ENCODE data around the gene LCK. TPM values are rescaled to one million over a fixed set of nuclear protein-coding genes. Genes with fewer than 3 reads are reported as not detected.

The LCK gene
- total and polyA plus RNA-seq, 2 donors (not counting 1 experiment from before 2014, with no cell fraction given), result 22.3 to 23.8 TPM

GRCh38 chr1:32239337-32239736 is 11.7 kb upstream of the LCK start:
- Histone ChIP-seq H3K36me3 (replicated peaks in 1 of 2; ENCODE audit: control extremely low read depth in 1 of 2, control insufficient read depth in 1 of 2, extremely low read depth in 1 of 2, insufficient read depth in 2 of 2, low read length in 1 of 2) (peaks cover 0 to 2% of the 10 kb centered on the region in 2 experiments), H3K4me3 (ENCODE audit: control extremely low read depth in 1 of 5, extremely low read depth in 1 of 5, insufficient read depth in 1 of 5, low read depth in 2 of 5, low read length in 4 of 5) (no peak overlapping the region), H3K27me3 (replicated peaks in 1 of 4; ENCODE audit: control extremely low read depth in 1 of 4, control insufficient read depth in 3 of 4, insufficient read depth in 4 of 4, low read length in 3 of 4) (no peaks in the 10 kb centered on the region), H3K4me2 (replicated peaks; ENCODE audit: low read depth, low read length, poor library complexity, severe bottlenecking) (peak overlapping the region; percentile 92), H3K27ac (ENCODE audit: low read length in 2 of 2) (no peak overlapping the region), H3K9me3 (ENCODE audit: control extremely low read depth in 1 of 3, control insufficient read depth in 2 of 3, insufficient read depth in 1 of 3, low read length in 2 of 3) (no peaks in the 10 kb centered on the region), H3K9ac (ENCODE audit: low read length) (no peak overlapping the region), H4K20me1 (ENCODE audit: control insufficient read depth, insufficient read depth, low read length, poor library complexity, severe bottlenecking) (no peaks in the 10 kb centered on the region), H3K79me2 (ENCODE audit: control insufficient read depth, insufficient read depth, low read length) (no peaks in the 10 kb centered on the region), H2AFZ (ENCODE audit: insufficient read depth, low read depth, low read length, poor library complexity, severe bottlenecking) (no peak overlapping the region), H3K4me1 (ENCODE audit: control insufficient read depth in 2 of 2, insufficient read depth in 2 of 2, low read length in 2 of 2) (peaks cover 16 to 31% of the 10 kb centered on the region in 2 donors)
- DNase-seq, result no peak
- H3K4me1 Mint-ChIP-seq, result peaks cover 20% of the 10 kb centered on the region
- POLR2A ChIA-PET, result interaction anchor here (0.6 to 4.3 kb wide), 4 partner anchors 10 to 53 kb away, joined by 9 to 60 read pairs (median 28); partner anchors contain the start of genes HDAC1 and LCK
- no peaks in the 10 kb centered on the region for H3K9me3 Mint-ChIP-seq (ENCODE audit: insufficient read depth)
- CTCF ChIA-PET, result interaction anchor here (0.5 to 8.7 kb wide), 14 partner anchors 10 to 161 kb away, joined by 3 to 118 read pairs (median 12); partner anchors contain the start of genes BSDC1, EIF3I, FAM167B and HDAC1
- TF ChIP-seq EZH2 (IDR thresholded peaks at IDR 0.05; ENCODE audit: borderline replicate concordance, insufficient read depth, low read depth, low read length, poor library complexity, severe bottlenecking) (no peak), CTCF (IDR thresholded peaks at IDR 0.05) (no peak)
- H3K27ac Mint-ChIP-seq, result peak overlapping the region; percentile 0
- ATAC-seq (ENCODE audit: low read depth), result no peak
- H3K27me3 Mint-ChIP-seq, result no peaks in the 10 kb centered on the region
- WGBS (ENCODE audit: insufficient coverage), result 72% methylated on average over 3 of the region's 4 CpGs
- intact Hi-C loops (cut with micrococcal nuclease), result no loop called here
- H3K4me3 Mint-ChIP-seq, result peak overlapping the region; percentile 95

- H3K4me2 ChIP-seq (replicated peaks; ENCODE audit: low read depth, low read length, poor library complexity, severe bottlenecking), result peak overlapping the region; percentile 92
- Mint-ChIP-seq H3K9me3 (ENCODE audit: insufficient read depth) (no peaks in the 10 kb centered on the region), H3K4me3 (peak overlapping the region; percentile 95), H3K27me3 (no peaks in the 10 kb centered on the region), H3K4me1 (peaks cover 20% of the 10 kb centered on the region), H3K27ac (peak overlapping the region; percentile 93)
- peak overlapping the region; percentile 86 for H2AFZ ChIP-seq (ENCODE audit: insufficient read depth, low read depth, low read length, poor library complexity, severe bottlenecking)
- WGBS (ENCODE audit: insufficient coverage), result 96% methylated on average over 19 of the region's 20 CpGs
- ChIA-PET CTCF (interaction anchor here (0.5 to 8.7 kb wide), 30 partner anchors 10 to 276 kb away, joined by 3 to 118 read pairs (median 6); partner anchors contain the start of genes BSDC1, EIF3I, FAM167B and FAM229A), POLR2A (interaction anchor here (0.6 to 4.3 kb wide), 12 partner anchors 10 to 111 kb away, joined by 4 to 60 read pairs (median 10); partner anchors contain the start of genes CCDC28B, HDAC1, LCK and MARCKSL1)
- TF ChIP-seq CTCF (IDR thresholded peaks at IDR 0.05) (no peak), EZH2 (IDR thresholded peaks at IDR 0.05; ENCODE audit: borderline replicate concordance, insufficient read depth, low read depth, low read length, poor library complexity, severe bottlenecking) (no peak)
- H3K79me2 ChIP-seq (ENCODE audit: control insufficient read depth, insufficient read depth, low read length), result no peaks in the 10 kb centered on the region
- H3K4me1 ChIP-seq (ENCODE audit: control insufficient read depth in 2 of 2, insufficient read depth in 2 of 2, low read length in 2 of 2), result peaks cover 16 to 31% of the 10 kb centered on the region in 2 donors
- H3K36me3 ChIP-seq (replicated peaks in 1 of 2; ENCODE audit: control extremely low read depth in 1 of 2, control insufficient read depth in 1 of 2, extremely low read depth in 1 of 2, insufficient read depth in 2 of 2, low read length in 1 of 2), result no peaks in the 10 kb centered on the region
- no peak overlapping the region for H3K9ac ChIP-seq (ENCODE audit: low read length)
- no peaks in the 10 kb centered on the region for H3K9me3 ChIP-seq (ENCODE audit: control extremely low read depth in 1 of 3, control insufficient read depth in 2 of 3, insufficient read depth in 1 of 3, low read length in 2 of 3)
- DNase-seq (no peak), ATAC-seq (ENCODE audit: low read depth) (no peak)
- intact Hi-C loops (cut with micrococcal nuclease), result loop anchor here (1.0 to 5.0 kb wide), 6 partner anchors 11 to 95 kb away; partner anchors contain the start of genes DCDC2B, EIF3I, IQCC and TMEM234
- H3K4me3 ChIP-seq (ENCODE audit: control extremely low read depth in 1 of 5, extremely low read depth in 1 of 5, insufficient read depth in 1 of 5, low read depth in 2 of 5, low read length in 4 of 5), result peak overlapping the region in 3 of 5 experiments; percentile 69 to 77 (median 74)
- H4K20me1 ChIP-seq (ENCODE audit: control insufficient read depth, insufficient read depth, low read length, poor library complexity, severe bottlenecking), result no peaks in the 10 kb centered on the region
- no peak overlapping the region for H3K27ac ChIP-seq (ENCODE audit: low read length in 2 of 2)
- H3K27me3 ChIP-seq (replicated peaks in 1 of 4; ENCODE audit: control extremely low read depth in 1 of 4, control insufficient read depth in 3 of 4, insufficient read depth in 4 of 4, low read length in 3 of 4), result no peaks in the 10 kb centered on the region
These were observed 11.3 kb upstream of the LCK start for GRCh38 chr1:32239790-32240139.

All from B cell (primary cell).